GM23248 (cell line): Measurements from ENCODE around the gene ZBTB17. TPM values are rescaled to one million over a fixed set of nuclear protein-coding genes. Genes with fewer than 3 reads are reported as not detected.

Source experiments
- DNase-seq: peaks from one replicate; pipeline ENCODE4 v3.0.0-alpha.2; 2015
- H2AFZ ChIP-seq: fragments of 200-600 bp; sonication (generic); 2 replicates; pipeline ENCODE4 v1.6.1; 2016; ENCODE audit warnings: antibody characterized with exemption
- H3F3A ChIP-seq: fragments of 200-600 bp; sonication (generic); 2 replicates; pipeline ENCODE4 v1.6.1; 2016; ENCODE audit warnings: mild to moderate bottlenecking, antibody characterized with exemption, mixed run types; ENCODE audit not compliant: insufficient read depth
- H3K27ac ChIP-seq: fragments of 200-600 bp; sonication (generic); 2 replicates; pipeline ENCODE4 v1.5.1; 2016; ENCODE audit warnings: mild to moderate bottlenecking
- H3K27me3 ChIP-seq: fragments of 200-600 bp; sonication (generic); replicated peaks from 2 replicates; pipeline ENCODE4 v1.6.1; 2016; ENCODE audit warnings: mild to moderate bottlenecking; ENCODE audit not compliant: insufficient read depth
- H3K36me3 ChIP-seq: fragments of 200-600 bp; sonication (generic); 2 replicates; pipeline ENCODE4 v1.6.1; 2016; ENCODE audit warnings: low read depth, mild to moderate bottlenecking
- H3K4me1 ChIP-seq: fragments of 200-600 bp; sonication (generic); 2 replicates; pipeline ENCODE4 v1.6.1; 2016; ENCODE audit warnings: mild to moderate bottlenecking; ENCODE audit not compliant: insufficient read depth
- H3K4me2 ChIP-seq: fragments of 200-600 bp; sonication (generic); one replicate; pipeline ENCODE4 v1.6.1; 2016; ENCODE audit warnings: mild to moderate bottlenecking; ENCODE audit not compliant: unreplicated experiment
- H3K4me3 ChIP-seq: fragments of 200-600 bp; sonication (generic); 2 replicates; pipeline ENCODE4 v1.5.1; 2016; ENCODE audit warnings: mild to moderate bottlenecking
- H3K79me2 ChIP-seq: fragments of 200-600 bp; sonication (generic); 2 replicates; pipeline ENCODE4 v1.6.1; 2016; ENCODE audit warnings: mild to moderate bottlenecking; ENCODE audit not compliant: insufficient read depth
- H3K9ac ChIP-seq: fragments of 200-600 bp; sonication (generic); 2 replicates; pipeline ENCODE4 v1.6.1; 2016; ENCODE audit warnings: mild to moderate bottlenecking
- H3K9me2 ChIP-seq: fragments of 200-600 bp; sonication (generic); 2 replicates; pipeline ENCODE4 v1.6.1; 2016; ENCODE audit warnings: mixed run types, mild to moderate bottlenecking, moderate library complexity; ENCODE audit not compliant: insufficient read depth
- H3K9me3 ChIP-seq: fragments of 200-600 bp; sonication (generic); one replicate; pipeline ENCODE4 v1.6.1; 2017; ENCODE audit warnings: low read depth
- H4K20me1 ChIP-seq: fragments of 200-600 bp; sonication (generic); 2 replicates; pipeline ENCODE4 v1.6.0; 2016; ENCODE audit not compliant: insufficient read depth
- EZH2 ChIP-seq: fragments of 200-600 bp; sonication (generic); IDR thresholded peaks from 2 replicates; pipeline ENCODE4 v1.6.1; 2018; ENCODE audit warnings: antibody characterized with exemption, mild to moderate bottlenecking; ENCODE audit not compliant: insufficient read depth, poor library complexity, severe bottlenecking
- EZH2phosphoT487 ChIP-seq: fragments of 200-600 bp; sonication (generic); IDR thresholded peaks from 2 replicates; pipeline ENCODE4 v1.6.1; 2018; ENCODE audit warnings: antibody characterized with exemption, moderate library complexity, mild to moderate bottlenecking, low read depth; ENCODE audit not compliant: insufficient read depth
- WGBS, 2 experiments: methylation state at CpG; one replicate each; pipeline ENCODE4 v1.1.6; 2015 to 2017; ENCODE audit warnings: low lambda C conversion rate in 2 of 2, low coverage in 1 of 2; ENCODE audit errors: missing lambda C conversion rate in 2 of 2; 5-methylcytosine and 5-hydroxymethylcytosine counted together
- in situ Hi-C: fragments of 300-500 bp; cut with MboI; formaldehyde crosslinking; loops from 2 replicates; pipeline ENCODE4 v1.15.0; 2020
- polyA plus RNA-seq: library from polyadenylated mRNA; unstranded; fragments of >200 nt; fragmentation: Nextera tagmentation; extraction: Ambion mirVana; gene quantifications from 2 replicates; pipeline ENCODE4 v1.2.1, GENCODE V29; 2016
- total RNA-seq: library from RNA; depleted of rRNA; stranded (reverse); fragments of >200 nt; shearing (Covaris generic); gene quantifications from 2 replicates; pipeline ENCODE4 v1.2.3, GENCODE V29; 2014

ZBTB17 gene
- total and polyA plus RNA-seq, 2 experiments from 2014 or later: 20.5 to 33.2 TPM

GRCh38 chr1:15945832-15946448 lies 30.0 kb downstream of the ZBTB17 start:
- 90 to 94% methylated on average over 13 to 16 of the region's 17 CpGs for WGBS, 2 experiments
- Histone ChIP-seq H3K27ac (no peak overlapping the region), H2AFZ (no peak overlapping the region), H3K79me2 (peaks cover 55% of the 10 kb centered on the region), H3K36me3 (peaks cover 18% of the 10 kb centered on the region; the same call in 1 of the 2 replicates), H3F3A (peaks cover 28% of the 10 kb centered on the region), H3K4me1 (peaks cover 32% of the 10 kb centered on the region), H4K20me1 (no peaks in the 10 kb centered on the region), H3K9me3 (no peaks in the 10 kb centered on the region), H3K4me2 (no peak overlapping the region), H3K9me2 (no peaks in the 10 kb centered on the region), H3K27me3 (no peaks in the 10 kb centered on the region), H3K9ac (no peak overlapping the region), H3K4me3 (no peak overlapping the region)
- TF ChIP-seq EZH2phosphoT487 (no peak), EZH2 (no peak)
- in situ Hi-C loops: no loop called here
- no peak for DNase-seq

- H3K4me1 ChIP-seq: peaks cover 25% of the 10 kb centered on the region
- no peak for TF ChIP-seq EZH2
- no peak for TF ChIP-seq EZH2phosphoT487
- WGBS, 2 experiments: 94 to 96% methylated on average over 37 to 38 of the region's 39 CpGs
- in situ Hi-C loops: no loop called here
- peaks cover 48% of the 10 kb centered on the region for H3K79me2 ChIP-seq
- DNase-seq: no peak
- no peak overlapping the region for H3K9ac ChIP-seq
- no peak overlapping the region for H2AFZ ChIP-seq
- H3K9me3 ChIP-seq: no peaks in the 10 kb centered on the region
- no peaks in the 10 kb centered on the region for H4K20me1 ChIP-seq
- no peak overlapping the region for H3K4me3 ChIP-seq
- peaks cover 23% of the 10 kb centered on the region; the same call in 1 of the 2 replicates for H3K36me3 ChIP-seq
- H3F3A ChIP-seq: peaks cover 26% of the 10 kb centered on the region
- H3K27ac ChIP-seq: no peak overlapping the region
- H3K27me3 ChIP-seq: no peaks in the 10 kb centered on the region
- H3K9me2 ChIP-seq: no peaks in the 10 kb centered on the region
- H3K4me2 ChIP-seq: no peak overlapping the region
These were observed 30.7 kb downstream of the ZBTB17 start for GRCh38 chr1:15945011-15945831.

GRCh38 chr1:15944308-15945010 lies 31.4 kb downstream of the ZBTB17 start:
- Histone ChIP-seq H2AFZ (no peak overlapping the region), H3F3A (peaks cover 29% of the 10 kb centered on the region), H3K79me2 (peaks cover 47% of the 10 kb centered on the region), H3K27ac (no peak overlapping the region), H3K27me3 (no peaks in the 10 kb centered on the region), H3K36me3 (peaks cover 25% of the 10 kb centered on the region; the same call in 1 of the 2 replicates), H3K9ac (no peak overlapping the region), H3K9me2 (no peaks in the 10 kb centered on the region), H4K20me1 (no peaks in the 10 kb centered on the region), H3K9me3 (no peaks in the 10 kb centered on the region), H3K4me3 (no peak overlapping the region), H3K4me1 (peaks cover 23% of the 10 kb centered on the region), H3K4me2 (no peak overlapping the region)
- no peak for DNase-seq
- no peak for TF ChIP-seq EZH2
- TF ChIP-seq EZH2phosphoT487: no peak
- 95 to 96% methylated on average over 53 to 55 of the region's 55 CpGs for WGBS, 2 experiments
- in situ Hi-C loops: no loop called here

GRCh38 chr1:15943992-15944307 lies 32.0 kb downstream of the ZBTB17 start:
- in situ Hi-C loops: no loop called here
- H3F3A ChIP-seq: peaks cover 34% of the 10 kb centered on the region
- no peak overlapping the region for H3K27ac ChIP-seq
- H3K36me3 ChIP-seq: peaks cover 25% of the 10 kb centered on the region; the same call in 1 of the 2 replicates
- H3K4me1 ChIP-seq: peaks cover 23% of the 10 kb centered on the region
- TF ChIP-seq EZH2phosphoT487 (no peak), EZH2 (no peak)
- WGBS, 2 experiments: 94 to 98% methylated on average over 20 to 22 of the region's 22 CpGs
- no peak for DNase-seq
- no peaks in the 10 kb centered on the region for H3K9me3 ChIP-seq
- no peaks in the 10 kb centered on the region for H4K20me1 ChIP-seq
- H3K4me3 ChIP-seq: no peak overlapping the region
- no peaks in the 10 kb centered on the region for H3K27me3 ChIP-seq
- H3K79me2 ChIP-seq: peaks cover 47% of the 10 kb centered on the region
- no peak overlapping the region for H2AFZ ChIP-seq
- no peak overlapping the region for H3K4me2 ChIP-seq
- H3K9me2 ChIP-seq: no peaks in the 10 kb centered on the region
- H3K9ac ChIP-seq: no peak overlapping the region
